ENCODE measurements around the gene INAFM2.

Gene INAFM2

DNA sequence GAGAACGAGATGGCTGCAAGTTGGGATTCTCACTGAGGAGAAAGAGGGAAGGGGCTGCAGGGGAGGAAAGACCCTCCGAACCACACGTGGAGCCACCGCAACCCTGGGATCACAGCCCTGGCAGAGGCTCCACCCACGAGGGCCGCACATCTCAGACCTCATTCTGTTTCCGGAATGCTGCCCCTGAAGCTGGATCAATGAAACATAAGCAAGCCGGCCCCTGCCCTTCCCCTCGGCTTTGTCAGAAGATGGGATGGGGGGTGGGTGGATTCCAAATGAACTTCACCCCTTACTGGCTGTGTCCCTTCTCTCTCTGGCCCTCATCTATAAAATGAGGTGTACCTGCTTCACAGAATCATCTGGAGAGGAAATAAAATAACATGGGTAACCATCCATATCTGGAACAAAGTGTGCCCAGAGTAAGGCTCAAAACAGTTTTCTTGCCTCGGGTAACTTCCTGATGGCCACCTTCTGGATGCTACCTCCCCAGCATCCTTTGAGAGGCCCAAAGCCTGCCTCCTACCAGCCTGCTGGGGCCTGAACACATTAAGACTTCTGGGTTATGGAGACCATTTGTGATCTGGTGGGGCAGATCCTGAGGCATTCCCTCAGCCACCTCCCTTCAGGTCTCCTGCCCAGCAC, 21.9 kb downstream of the INAFM2 start:
- DNase-seq: no peak

- no peak for DNase-seq
Observed at GRCh38 chr15:40345867-40346578, 22.5 kb downstream of the INAFM2 start.

GRCh38 chr15:40346579-40347558, 23.4 kb downstream of the INAFM2 start:
- no peak for DNase-seq

GRCh38 chr15:40347559-40348473, 24.3 kb downstream of the INAFM2 start:
- DNase-seq: no peak

GRCh38 chr15:40348474-40348870, 25.0 kb downstream of the INAFM2 start:
- no peak for DNase-seq

- no peak for DNase-seq
Observed at GRCh38 chr15:40349163-40349562, 25.7 kb downstream of the INAFM2 start.

- peak; percentile 41 for DNase-seq
Observed at GRCh38 chr15:40352281-40352901, 28.9 kb downstream of the INAFM2 start.

DNA sequence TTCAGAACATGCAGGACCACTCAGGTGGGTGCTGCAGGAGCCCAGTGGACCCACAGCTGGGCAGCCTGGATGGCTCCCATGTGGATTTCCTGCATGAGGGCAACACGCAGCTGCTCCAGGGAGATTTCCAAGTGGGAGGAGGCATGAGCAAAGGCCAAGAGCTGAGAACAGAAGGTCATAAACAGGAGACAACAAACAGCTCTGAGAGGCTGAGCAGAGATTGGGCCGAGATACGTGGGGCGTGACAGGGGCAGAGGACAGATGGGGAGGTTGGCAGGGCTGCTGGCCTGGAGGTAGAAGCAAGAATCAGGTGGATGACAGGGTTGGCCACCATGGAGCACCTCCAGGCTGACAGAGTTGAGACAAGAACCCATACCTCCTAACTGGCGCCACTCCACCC, 30.2 kb downstream of the INAFM2 start:
- DNase-seq: peak; percentile 64

- peak; percentile 97 for DNase-seq
Observed at GRCh38 chr15:40354408-40355171, 31.1 kb downstream of the INAFM2 start.

DNA sequence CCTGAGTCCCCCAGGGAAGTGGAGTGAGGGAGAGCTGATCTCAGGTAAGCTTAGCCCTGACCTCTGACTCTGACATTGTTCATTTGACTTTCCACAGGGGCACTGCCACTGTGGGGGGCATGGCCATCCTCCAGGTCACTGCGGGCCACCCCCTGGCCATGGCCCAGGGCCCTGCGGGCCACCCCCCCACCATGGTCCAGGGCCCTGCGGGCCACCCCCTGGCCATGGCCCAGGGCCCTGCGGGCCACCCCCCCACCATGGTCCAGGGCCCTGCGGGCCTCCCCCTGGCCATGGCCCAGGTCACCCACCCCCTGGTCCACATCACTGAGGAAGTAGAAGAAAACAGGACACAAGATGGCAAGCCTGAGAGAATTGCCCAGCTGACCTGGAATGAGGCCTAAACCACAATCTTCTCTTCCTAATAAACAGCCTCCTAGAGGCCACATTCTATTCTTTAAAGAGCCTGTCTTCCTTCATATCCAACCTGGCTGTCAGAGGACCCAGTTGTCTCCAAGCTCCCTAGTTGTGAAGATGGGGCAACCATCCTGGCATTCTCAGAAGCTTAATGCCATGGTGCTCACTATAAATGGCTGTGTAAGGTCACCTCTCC, 32.6 kb downstream of the INAFM2 start:
- DNase-seq: no peak

- DNase-seq: no peak
Observed at GRCh38 chr15:40357246-40357645, 33.8 kb downstream of the INAFM2 start.

DNA sequence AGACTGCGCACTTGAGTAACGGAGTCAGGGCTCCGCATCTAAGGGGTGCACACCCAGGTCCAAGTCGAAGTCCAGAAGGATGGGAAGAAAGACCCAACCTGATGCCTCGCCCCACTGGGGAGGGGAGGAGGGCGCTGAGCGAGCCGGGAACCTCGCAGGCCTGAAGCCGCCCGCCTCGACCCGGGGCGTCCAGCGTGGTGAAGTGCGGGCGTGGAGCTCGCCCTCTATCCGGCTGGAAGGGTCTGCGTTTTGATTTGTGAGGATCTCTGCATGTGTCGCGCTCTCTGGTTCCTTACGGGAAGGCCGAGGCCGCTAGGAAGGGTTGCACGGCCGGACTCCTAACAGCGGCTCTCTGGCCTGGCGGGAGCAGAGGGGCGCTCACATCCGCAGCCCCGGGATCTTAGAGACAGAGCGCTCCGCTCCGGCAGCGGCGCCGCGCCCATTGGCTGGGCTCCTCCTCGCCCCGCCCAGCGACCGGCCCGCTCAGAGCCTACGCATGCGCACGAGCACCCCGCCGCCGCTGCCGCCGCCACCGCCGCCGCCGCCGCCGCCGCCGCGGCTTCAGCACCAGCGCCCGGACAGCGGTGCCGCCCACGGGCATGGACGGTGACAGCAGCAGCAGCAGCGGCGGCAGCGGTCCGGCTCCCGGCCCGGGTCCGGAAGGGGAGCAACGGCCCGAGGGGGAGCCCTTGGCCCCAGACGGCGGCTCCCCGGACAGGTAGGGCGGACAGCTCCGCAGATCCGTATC, 34.4 kb downstream of the INAFM2 start, which contains the start of gene DISP2:
Gene DISP2 (plus strand): TSS at position 497 of the 748 bp plus-strand sequence. CDS start 103 bp downstream, at position 600.
- DNase-seq: peak; percentile 95

DNA sequence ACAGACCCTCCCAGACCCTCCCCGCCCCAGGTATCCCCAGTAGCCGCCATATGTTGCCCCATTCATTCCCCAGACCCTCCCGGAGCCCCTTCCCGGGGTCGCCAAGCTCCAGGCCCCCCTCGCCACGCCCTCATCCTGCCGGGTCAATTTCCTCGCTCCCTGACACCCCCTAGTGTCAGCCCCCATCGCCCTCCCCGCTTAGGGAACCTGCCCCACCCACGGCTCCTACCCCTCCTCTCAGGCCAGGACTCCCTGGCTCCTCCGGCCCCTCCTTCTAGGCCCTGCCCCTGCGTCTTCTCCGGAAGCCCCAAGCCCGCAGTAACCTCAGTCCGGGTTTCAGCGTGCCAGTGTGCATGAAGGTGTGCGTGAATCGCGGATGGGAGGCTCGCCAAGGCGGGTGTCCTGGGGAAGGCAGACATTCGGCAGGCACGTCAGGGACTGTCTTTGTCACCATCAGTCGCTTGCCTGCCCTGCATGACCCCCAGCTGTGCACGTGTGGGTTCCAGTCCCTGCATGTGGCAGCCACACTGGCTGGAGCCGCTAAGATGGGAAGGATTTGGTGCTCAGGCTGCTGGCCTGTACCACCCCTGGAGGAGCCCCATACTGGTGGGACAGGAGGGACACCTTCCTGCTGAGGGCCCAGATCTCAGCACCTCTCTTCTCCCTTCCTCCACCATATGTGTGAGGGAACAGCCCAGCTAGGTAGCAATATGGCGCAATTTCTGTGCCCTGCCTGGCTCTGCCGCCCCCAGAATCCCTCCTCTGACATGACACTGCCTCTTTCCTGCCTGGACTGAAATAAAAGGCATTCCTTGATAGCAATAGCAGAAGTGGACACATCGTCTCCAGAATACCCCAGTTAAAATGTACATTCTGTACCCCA, 35.2 kb downstream of the INAFM2 start:
- DNase-seq: peak; percentile 87

DNA sequence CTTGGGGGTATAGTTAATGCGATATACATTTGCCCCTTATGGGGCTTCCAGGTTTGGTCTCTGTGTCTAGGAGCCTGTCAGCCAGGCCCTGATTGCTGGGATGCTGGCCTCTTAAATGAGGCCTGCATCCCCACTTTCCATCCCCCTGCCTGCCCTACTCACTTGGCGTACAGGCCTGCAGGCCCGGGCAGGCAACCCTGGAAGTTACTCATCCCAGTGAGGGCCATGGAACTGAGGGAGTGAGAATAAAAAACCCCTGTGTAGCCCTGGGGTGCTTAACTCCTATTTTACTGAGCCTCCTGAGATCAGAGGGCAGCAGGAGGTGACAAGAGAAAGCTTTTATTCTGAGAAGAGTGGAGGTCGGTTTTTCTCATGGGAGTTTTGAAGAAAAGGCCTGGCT, 36.5 kb downstream of the INAFM2 start:
- no peak for DNase-seq

DNA sequence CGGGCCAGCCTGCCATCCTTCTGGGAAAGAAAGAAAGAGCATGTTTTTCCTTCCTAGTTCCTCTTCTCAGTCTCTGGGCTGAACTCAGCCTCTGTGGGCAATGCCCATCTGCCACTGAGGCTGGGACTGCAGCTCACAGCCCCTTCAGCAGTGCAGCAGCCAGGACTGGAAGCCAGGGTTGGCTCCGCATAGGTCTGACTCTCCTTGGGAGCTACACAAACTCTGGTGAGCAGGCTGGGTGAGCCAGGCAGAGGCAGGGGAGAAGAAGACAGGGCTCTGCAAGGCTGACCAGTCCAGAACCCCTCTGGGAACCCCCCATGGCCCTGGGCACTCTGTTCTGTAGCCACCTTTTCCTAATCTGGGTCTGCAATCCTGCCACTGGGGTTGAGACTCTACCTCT, 38.1 kb downstream of the INAFM2 start:
- DNase-seq: no peak

DNA sequence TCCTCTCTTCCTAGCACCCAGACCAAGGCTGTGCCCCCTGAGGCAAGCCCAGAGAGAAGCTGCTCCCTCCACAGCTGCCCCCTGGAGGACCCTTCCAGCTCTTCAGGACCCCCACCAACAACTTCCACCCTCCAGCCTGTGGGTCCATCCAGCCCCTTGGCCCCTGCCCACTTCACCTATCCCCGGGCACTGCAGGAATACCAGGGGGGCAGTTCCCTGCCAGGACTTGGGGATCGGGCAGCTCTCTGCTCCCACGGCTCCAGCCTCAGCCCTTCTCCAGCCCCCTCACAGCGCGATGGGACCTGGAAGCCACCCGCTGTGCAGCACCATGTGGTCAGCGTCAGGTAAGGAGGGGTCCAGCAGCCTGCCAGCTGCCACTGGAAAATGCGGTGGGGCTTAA, 40.1 kb downstream of the INAFM2 start:
- no peak for DNase-seq

GRCh38 chr15:40364251-40364650, 40.8 kb downstream of the INAFM2 start:
- DNase-seq: no peak

DNA sequence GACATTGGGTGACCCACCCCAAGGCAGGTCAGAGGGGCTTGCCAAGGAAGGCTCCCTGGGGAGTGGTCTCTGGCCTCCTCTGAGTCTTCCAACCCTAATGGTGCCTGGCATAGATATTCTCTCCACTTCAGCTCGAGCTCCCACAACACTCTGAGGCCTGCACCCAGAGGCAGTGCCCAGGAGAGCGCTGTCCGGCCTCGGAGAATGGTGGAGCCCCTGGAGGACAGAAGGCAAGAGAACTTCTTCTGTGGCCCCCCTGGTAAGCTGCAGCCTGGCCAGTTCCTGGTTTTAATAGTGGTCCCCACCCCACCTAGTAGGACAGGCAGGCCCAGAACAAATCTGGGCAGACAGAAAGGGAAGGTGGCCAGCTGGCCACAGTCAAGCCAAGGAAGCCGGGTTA, 41.5 kb downstream of the INAFM2 start:
- DNase-seq: no peak
